Naive thymus-derived CD8-positive, alpha-beta T cell (primary cell): Measurements from ENCODE around the gene COMP. TPM values are rescaled to one million over a fixed set of nuclear protein-coding genes. Genes with fewer than 3 reads are reported as not detected.

Experiments
- ATAC-seq, 2 donors: fragments of 150-1000 bp; cut with Tn5 transposase in 1 of 2; sonication (Bioruptor Pico), chemical (Tn5 transposase) in 1 of 2; 1 replicate in 1 of 2; 2 replicates in 1 of 2; pipeline ENCODE4 v1.10.0; 2021; ENCODE audit warnings: mild to moderate bottlenecking in 2 of 2, moderate library complexity in 2 of 2
- POLR2A ChIA-PET: fragments of 350-600 bp; sonication (Branson Sonifier 250); formaldehyde crosslinking; loops from one replicate; lab custom pipeline; 2021; ENCODE audit warnings: antibody characterized with exemption; lab: Charles Lee
- DNase-seq, 10 donors: peaks; one replicate each; pipeline versions ENCODE4 v3.0.0 to v3.0.0-alpha.2; 2020 to 2022
- H3K27ac Mint-ChIP-seq, 10 donors: one replicate each; pipeline ENCODE4 v1.8.0; 2020 to 2022; ENCODE audit warnings: mild to moderate bottlenecking in 10 of 10, mixed read lengths in 10 of 10, moderate library complexity in 4 of 10, inconsistent platforms in 1 of 10
- H3K27me3 Mint-ChIP-seq, 5 donors: one replicate each; pipeline ENCODE4 v1.8.0; 2021 to 2022; ENCODE audit warnings: mixed read lengths in 5 of 5
- H3K36me3 Mint-ChIP-seq, 3 donors: one replicate each; pipeline ENCODE4 v1.8.0; 2020 to 2022; ENCODE audit warnings: mixed read lengths in 3 of 3, mild to moderate bottlenecking in 2 of 3, inconsistent platforms in 1 of 3
- H3K4me1 Mint-ChIP-seq, 4 donors: one replicate each; pipeline ENCODE4 v1.8.0; 2021 to 2022; ENCODE audit warnings: mixed read lengths in 4 of 4
- H3K4me3 Mint-ChIP-seq, 10 donors: one replicate each; pipeline ENCODE4 v1.8.0; 2020 to 2022; ENCODE audit warnings: mild to moderate bottlenecking in 10 of 10, mixed read lengths in 10 of 10, moderate library complexity in 6 of 10, inconsistent platforms in 1 of 10
- H3K9me3 Mint-ChIP-seq, 9 donors: one replicate each; pipeline ENCODE4 v1.8.0; 2020 to 2022; ENCODE audit warnings: mixed read lengths in 9 of 9, mild to moderate bottlenecking in 3 of 9, inconsistent platforms in 1 of 9, moderate library complexity in 1 of 9
- polyA plus RNA-seq, 3 donors: library from polyadenylated mRNA; unstranded; fragments of 300-500 nt; fragmentation: Illumina TruSeq; gene quantifications; one replicate each; pipeline ENCODE4 v1.2.3, GENCODE V29; 2021
- total RNA-seq, 8 experiments: library from RNA in 2 of 8; stranded (reverse) in 2 of 8; gene quantifications; one replicate each; pipeline ENCODE4 v1.2.3 and lab custom pipeline; 2021 to 2026

The COMP gene
- total and polyA plus RNA-seq, 5 experiments from 2014 or later: not detected

GRCh38 chr19:18800079-18800478 lies 9.0 kb upstream of the COMP start:
- Mint-ChIP-seq H3K9me3 (no peaks in the 10 kb centered on the region), H3K36me3 (no peaks in the 10 kb centered on the region), H3K4me1 (peaks cover 0 to 3% (median 0%) of the 10 kb centered on the region in 4 donors), H3K27me3 (peaks cover 9 to 34% (median 16%) of the 10 kb centered on the region in 5 donors), H3K27ac (no peak overlapping the region), H3K4me3 (no peak overlapping the region)
- DNase-seq: no peak
- POLR2A ChIA-PET: no interaction called here
- no peak for ATAC-seq

DNA sequence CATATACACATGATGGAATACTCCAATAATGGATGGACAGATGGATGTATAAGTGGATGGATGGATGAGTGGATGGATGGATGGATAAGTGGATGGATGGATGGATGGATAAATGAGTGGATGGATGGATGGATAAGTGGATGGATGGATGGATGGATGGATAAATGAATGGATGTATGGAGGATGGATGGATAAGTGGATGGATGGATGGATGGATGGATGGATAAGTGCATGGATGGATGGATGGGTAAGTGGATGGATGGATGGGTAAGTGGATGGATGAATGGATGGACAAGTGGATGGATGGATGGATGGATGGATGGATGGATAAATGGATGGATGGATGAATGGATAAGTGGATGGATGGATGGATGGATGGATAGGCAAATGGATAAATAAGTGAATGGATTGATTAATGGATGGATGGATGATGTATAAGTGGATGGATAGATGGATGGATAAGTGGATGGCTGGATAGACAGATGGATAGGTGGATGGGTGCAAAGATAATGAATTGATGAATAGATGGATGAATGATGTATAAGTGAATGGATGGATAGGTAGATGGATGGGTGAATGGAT lies 8.4 kb upstream of the COMP start:
- DNase-seq: no peak
- POLR2A ChIA-PET: no interaction called here
- Mint-ChIP-seq H3K4me3 (no peak overlapping the region), H3K27ac (no peak overlapping the region), H3K27me3 (peaks cover 9 to 37% (median 16%) of the 10 kb centered on the region in 5 donors), H3K9me3 (no peaks in the 10 kb centered on the region), H3K36me3 (no peaks in the 10 kb centered on the region), H3K4me1 (peaks cover 0 to 3% (median 0%) of the 10 kb centered on the region in 4 donors)
- ATAC-seq: no peak

GRCh38 chr19:18798384-18799352 lies 7.6 kb upstream of the COMP start:
- Mint-ChIP-seq H3K36me3 (no peaks in the 10 kb centered on the region), H3K27me3 (peaks cover 12 to 41% (median 19%) of the 10 kb centered on the region in 5 donors), H3K9me3 (no peaks in the 10 kb centered on the region), H3K4me1 (peaks cover 0 to 3% (median 0%) of the 10 kb centered on the region in 4 donors), H3K4me3 (no peak overlapping the region), H3K27ac (no peak overlapping the region)
- peak in 1 of 10 donors; percentile 43 for DNase-seq
- no peak for ATAC-seq
- POLR2A ChIA-PET: no interaction called here

DNA sequence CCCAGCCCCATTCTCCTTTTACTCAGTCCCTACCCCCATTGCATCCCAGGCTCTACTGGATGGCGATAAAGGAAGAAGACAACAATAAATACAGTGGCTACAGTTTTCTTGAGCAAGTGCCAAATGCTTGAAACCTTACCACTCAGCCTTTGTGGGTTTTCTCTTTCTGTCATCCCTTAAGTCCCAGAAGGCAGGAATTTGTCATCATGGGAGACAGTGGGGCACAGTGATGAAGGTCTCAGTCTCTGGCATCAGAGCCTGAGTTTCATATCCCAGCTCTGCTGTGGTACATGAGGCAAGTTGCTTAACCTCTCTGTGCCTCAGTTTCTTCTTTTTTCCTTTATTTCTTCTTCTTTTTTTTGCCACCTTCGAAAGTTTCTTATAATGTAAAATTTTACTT lies 5.1 kb upstream of the COMP start:
- Mint-ChIP-seq H3K27ac (no peak overlapping the region), H3K27me3 (peaks cover 18 to 57% (median 29%) of the 10 kb centered on the region in 5 donors), H3K36me3 (no peaks in the 10 kb centered on the region), H3K4me3 (no peak overlapping the region), H3K4me1 (peaks cover 0 to 2% (median under 1%) of the 10 kb centered on the region in 4 donors), H3K9me3 (no peaks in the 10 kb centered on the region)
- no peak for ATAC-seq
- DNase-seq: peak in 1 of 10 donors; percentile 41
- POLR2A ChIA-PET: no interaction called here

DNA sequence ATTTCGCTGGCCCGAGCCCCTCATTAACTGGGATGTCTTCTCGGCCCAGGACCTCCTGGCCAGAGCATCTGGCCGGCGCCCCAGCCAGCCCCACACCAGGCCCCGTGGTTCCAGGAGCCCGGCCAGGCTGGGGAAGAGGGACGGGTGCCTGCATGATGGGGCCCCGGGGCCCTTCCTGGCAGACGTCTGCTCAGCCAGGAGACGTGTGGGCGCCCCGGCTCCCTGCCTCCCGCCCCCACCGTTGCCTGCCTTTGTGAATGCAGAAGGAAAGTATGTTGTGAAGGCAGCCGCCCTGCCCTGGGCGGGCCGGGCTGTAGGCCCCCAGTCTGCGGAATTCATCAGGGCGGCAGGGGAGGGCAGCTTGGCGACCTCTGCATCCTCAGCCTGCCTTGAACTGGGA lies 4.4 kb upstream of the COMP start:
- ATAC-seq (peak in 1 of 2 donors; percentile 50), DNase-seq (peak in 1 of 10 donors; percentile 22)
- no peak overlapping the region for H3K4me3 Mint-ChIP-seq
- peaks cover 18 to 62% (median 34%) of the 10 kb centered on the region in 5 donors for H3K27me3 Mint-ChIP-seq
- H3K36me3 Mint-ChIP-seq: no peaks in the 10 kb centered on the region
- no peak overlapping the region for H3K27ac Mint-ChIP-seq
- POLR2A ChIA-PET: interaction anchor here (0.7 kb wide), 1 partner anchor 101 kb away, joined by 4 read pairs; no protein-coding TSS in a partner anchor
- peaks cover 4 to 6% (median 4%) of the 10 kb centered on the region in 4 donors for H3K4me1 Mint-ChIP-seq
- H3K9me3 Mint-ChIP-seq: no peaks in the 10 kb centered on the region

DNA sequence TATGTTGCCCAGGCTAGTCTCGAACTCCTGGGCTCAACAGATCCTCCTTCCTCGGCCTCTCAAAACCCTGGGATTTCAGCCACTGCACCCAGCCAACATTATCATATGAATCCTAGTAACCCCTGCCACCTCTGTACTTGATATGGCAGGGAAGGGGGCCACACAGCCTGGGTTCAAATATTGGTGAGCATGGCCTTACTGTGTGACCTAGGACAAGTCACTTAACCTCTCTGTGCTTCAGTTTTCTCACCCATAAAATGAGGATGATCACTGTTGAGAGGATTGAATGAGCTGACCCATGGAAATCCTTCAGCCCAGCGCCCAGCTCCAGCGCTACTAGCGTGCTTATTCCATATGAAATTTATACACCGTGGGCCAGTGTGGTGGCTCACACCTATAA lies 3.6 kb upstream of the COMP start:
- no peak for ATAC-seq
- Mint-ChIP-seq H3K36me3 (peaks cover 0 to 4% (median 0%) of the 10 kb centered on the region in 3 donors), H3K27me3 (peaks cover 22 to 70% (median 41%) of the 10 kb centered on the region in 5 donors), H3K9me3 (no peaks in the 10 kb centered on the region), H3K4me3 (no peak overlapping the region), H3K27ac (no peak overlapping the region), H3K4me1 (peaks cover 8 to 14% (median 11%) of the 10 kb centered on the region in 4 donors)
- DNase-seq: no peak
- POLR2A ChIA-PET: interaction anchor here (0.6 kb wide), 1 partner anchor 49 kb away, joined by 3 read pairs; no protein-coding TSS in a partner anchor

DNA sequence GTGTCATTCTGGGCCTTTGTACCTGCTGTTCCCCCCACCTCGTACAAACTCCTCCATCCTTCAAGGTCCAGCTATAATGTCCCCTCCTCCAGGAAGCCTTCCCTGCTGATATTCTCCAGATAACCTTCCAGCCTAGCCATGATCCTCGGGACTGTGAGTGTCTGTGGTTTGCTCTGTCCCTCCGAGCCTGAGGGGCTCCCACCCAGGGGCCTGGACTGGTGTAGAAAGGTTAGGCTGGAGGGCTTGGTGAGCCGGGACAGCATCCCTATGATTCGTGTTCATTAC lies 2.9 kb upstream of the COMP start:
- H3K27me3 Mint-ChIP-seq: peaks cover 23 to 76% (median 48%) of the 10 kb centered on the region in 5 donors
- H3K4me3 Mint-ChIP-seq: no peak overlapping the region
- ATAC-seq (no peak), DNase-seq (no peak)
- H3K4me1 Mint-ChIP-seq: peaks cover 11 to 21% (median 18%) of the 10 kb centered on the region in 4 donors
- POLR2A ChIA-PET: no interaction called here
- H3K9me3 Mint-ChIP-seq: no peaks in the 10 kb centered on the region
- peak overlapping the region in 2 of 10 donors; percentile 5 to 57 for H3K27ac Mint-ChIP-seq
- H3K36me3 Mint-ChIP-seq: peaks cover 0 to 4% (median 0%) of the 10 kb centered on the region in 3 donors

DNA sequence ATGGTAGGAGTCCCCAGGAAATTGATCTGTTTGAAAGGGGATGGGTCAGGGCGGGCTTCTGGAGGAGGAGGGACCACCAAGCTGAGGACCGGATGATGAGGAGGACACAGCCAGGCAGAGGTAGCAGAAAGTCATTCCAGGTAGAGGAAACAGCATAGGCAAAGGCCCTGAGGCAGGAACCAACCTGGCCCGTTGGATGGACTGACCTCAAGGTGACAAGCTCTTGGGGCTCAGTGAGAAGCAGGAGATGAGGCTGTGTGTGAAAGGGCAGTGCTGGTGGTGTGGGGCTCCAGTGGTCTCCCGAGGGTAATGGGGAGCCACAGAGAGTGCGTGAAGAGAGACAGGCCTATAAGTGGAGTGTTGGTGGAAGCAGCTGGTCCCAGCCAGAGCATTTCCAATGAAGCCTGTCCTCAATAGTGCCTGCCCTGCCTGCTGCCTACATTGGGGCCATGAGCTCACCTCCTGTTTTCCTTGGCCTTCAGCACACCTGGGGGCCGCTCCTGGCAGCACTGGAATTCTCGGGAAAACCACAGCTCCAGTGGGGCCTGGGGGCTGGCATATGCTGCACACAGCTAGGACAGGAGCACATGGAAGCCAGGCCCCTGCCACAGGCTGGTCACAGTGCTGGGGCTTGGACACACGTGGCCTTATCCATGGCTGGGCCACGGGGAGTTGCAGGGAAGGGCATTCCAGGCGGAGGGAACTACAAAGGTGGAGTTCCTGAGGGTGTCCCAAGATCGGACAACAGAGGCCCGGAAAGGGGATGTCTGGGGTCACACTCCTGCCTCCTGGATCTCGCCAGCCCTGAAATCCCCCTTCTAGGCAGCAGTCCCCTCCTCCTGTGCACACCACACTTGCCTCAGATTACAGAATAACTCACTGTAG lies 2.3 kb upstream of the COMP start:
- ATAC-seq (no peak), DNase-seq (no peak)
- POLR2A ChIA-PET: no interaction called here
- peak overlapping the region in 3 of 10 donors; percentile 14 to 57 (median 22) for H3K27ac Mint-ChIP-seq
- H3K4me1 Mint-ChIP-seq: peaks cover 11 to 25% (median 22%) of the 10 kb centered on the region in 4 donors
- H3K4me3 Mint-ChIP-seq: no peak overlapping the region
- peaks cover 26 to 80% (median 52%) of the 10 kb centered on the region in 5 donors for H3K27me3 Mint-ChIP-seq
- H3K9me3 Mint-ChIP-seq: no peaks in the 10 kb centered on the region
- H3K36me3 Mint-ChIP-seq: peaks cover 0 to 4% (median 0%) of the 10 kb centered on the region in 3 donors

DNA sequence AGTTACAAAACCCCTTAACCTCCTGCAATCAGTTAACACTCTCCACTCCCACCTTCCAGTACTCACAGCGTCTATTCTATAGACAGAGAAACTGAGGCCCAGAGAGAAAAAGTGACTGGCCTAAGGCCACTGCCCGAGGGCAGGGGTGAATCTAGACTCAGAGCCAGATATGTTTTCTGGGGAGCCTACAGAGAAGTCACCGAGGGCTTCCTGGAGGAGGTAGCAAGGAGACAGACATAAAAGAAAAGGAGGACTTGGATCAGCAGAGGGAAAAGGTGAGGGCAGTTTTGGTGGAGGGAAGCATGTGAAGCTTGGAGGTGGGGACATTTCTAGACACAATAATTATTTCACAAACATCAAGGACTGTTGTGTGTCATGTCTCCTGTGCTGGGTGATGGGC lies 1.6 kb upstream of the COMP start:
- Mint-ChIP-seq H3K4me1 (peaks cover 11 to 29% (median 28%) of the 10 kb centered on the region in 4 donors), H3K36me3 (peaks cover 0 to 4% (median 0%) of the 10 kb centered on the region in 3 donors), H3K27ac (peak overlapping the region in 1 of 10 donors; percentile 14)

GRCh38 chr19:18791315-18791678 lies 192 bp upstream of the COMP start:
- Mint-ChIP-seq H3K4me3 (peak overlapping the region in 4 of 10 donors; percentile 45 to 83 (median 68)), H3K27me3 (peaks cover 26 to 84% (median 60%) of the 10 kb centered on the region in 5 donors)

More for the DNA sequence above, 1.6 kb upstream of the COMP start:
- DNase-seq (no peak), ATAC-seq (no peak)
- Mint-ChIP-seq H3K4me3 (no peak overlapping the region), H3K9me3 (no peaks in the 10 kb centered on the region), H3K27me3 (peaks cover 26 to 82% (median 57%) of the 10 kb centered on the region in 5 donors)
- POLR2A ChIA-PET: no interaction called here

DNA sequence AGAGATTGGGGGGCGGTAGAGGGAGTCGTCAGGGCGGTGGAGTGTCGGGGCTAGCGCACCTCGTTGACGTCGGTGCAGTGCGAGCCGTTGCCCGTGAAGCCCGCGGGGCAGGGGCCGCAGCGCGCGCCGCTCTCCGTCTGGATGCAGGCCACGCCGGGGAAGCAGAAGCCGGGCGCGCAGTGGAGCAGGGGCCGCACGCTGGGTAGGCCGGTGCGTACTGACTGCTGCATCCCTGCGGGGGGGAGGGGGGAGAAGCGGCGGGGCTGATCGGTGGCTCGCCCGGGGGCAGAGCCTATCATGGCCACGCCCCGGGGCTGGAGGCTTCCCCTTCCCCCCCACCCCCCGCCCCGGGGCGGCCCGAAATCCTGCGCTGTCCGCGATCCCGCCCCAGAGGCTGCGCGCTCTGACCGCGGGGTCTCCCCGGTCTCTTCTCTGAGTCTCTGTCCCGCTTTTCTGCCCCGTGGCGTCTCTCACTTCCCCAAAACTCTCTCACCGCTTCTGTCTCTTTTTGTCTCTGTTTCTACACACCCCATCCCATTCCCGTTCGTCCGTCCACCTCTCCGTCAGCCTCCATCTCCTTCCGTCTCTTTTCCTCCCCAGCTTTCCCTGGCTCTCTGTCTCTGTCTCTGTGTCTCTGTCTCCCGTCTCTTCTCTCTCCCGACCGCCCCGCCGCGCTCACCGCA lies 1.1 kb downstream of the COMP start:
- peaks cover 18 to 51% (median 46%) of the 10 kb centered on the region in 4 donors for H3K4me1 Mint-ChIP-seq
- peak overlapping the region; percentile 72 to 95 (median 84) for H3K4me3 Mint-ChIP-seq
- H3K9me3 Mint-ChIP-seq: no peaks in the 10 kb centered on the region
- POLR2A ChIA-PET: interaction anchor here (0.5 kb wide), 1 partner anchor 167 kb away, joined by 5 read pairs; no protein-coding TSS in a partner anchor
- H3K36me3 Mint-ChIP-seq: peaks cover 0 to 4% (median 0%) of the 10 kb centered on the region in 3 donors
- peaks cover 30 to 87% (median 64%) of the 10 kb centered on the region in 5 donors for H3K27me3 Mint-ChIP-seq
- H3K27ac Mint-ChIP-seq: peak overlapping the region in 1 of 10 donors; percentile 73
- DNase-seq (peak in 2 of 10 donors; percentile 12 to 37), ATAC-seq (peak; percentile 13 to 16)

More at GRCh38 chr19:18791315-18791678, 192 bp upstream of the COMP start:
- POLR2A ChIA-PET: interaction anchor here (1.0 kb wide), 1 partner anchor 10 kb away, joined by 3 read pairs; no protein-coding TSS in a partner anchor
- H3K27ac Mint-ChIP-seq: no peak overlapping the region
- ATAC-seq (no peak), DNase-seq (no peak)
- H3K36me3 Mint-ChIP-seq: peaks cover 0 to 4% (median 0%) of the 10 kb centered on the region in 3 donors
- H3K9me3 Mint-ChIP-seq: no peaks in the 10 kb centered on the region
- peaks cover 13 to 39% (median 36%) of the 10 kb centered on the region in 4 donors for H3K4me1 Mint-ChIP-seq
